AML-193 (cell line): ENCODE results near the gene CSH2.
A peak's percentile ranks its signal among the peaks of the same experiment; 100 is the strongest.

Experiments
- DNase-seq, 2 experiments: peaks; one replicate each; lab custom pipeline; 2025; lab: John Stamatoyannopoulos, UW

The CSH2 gene

DNA sequence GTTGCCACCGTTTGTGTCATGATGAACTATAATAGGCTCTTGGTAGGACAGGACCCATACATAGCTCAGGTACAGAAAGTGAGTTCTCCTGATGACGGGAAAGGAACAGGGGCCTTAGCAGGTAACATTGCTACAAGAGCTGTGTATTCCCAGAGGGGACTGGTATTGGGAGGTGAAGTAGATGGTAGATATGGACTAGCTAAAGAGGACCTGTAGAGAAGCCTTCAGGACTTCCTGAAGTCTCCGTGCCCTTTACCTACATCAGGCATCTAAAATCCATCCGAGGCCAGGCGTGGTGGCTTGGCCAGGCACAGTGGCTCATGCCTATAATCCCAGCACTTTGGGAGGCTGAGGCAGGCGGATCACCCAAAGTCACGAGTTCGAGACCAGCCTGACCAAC, 18.3 kb downstream of the CSH2 start:
- DNase-seq: no peak

DNA sequence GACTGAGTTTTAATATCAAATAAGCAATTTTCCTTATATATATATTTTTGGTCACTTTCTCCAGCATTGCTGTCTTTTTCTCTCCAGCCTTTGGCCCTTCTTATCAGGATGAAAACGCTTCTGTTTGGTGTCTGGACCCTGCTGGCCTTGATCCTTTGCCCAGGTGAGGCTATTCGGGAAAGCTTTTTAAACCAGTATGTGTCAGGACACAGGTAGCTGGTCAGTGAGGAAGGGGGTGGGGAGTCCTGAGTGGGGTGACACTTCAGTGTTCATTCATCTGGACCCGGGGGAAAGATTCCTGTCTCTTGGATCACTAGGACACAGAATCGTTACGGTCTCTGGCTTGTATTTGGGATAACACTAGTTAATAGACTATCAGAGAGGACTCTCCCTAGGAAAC, 18.8 kb downstream of the CSH2 start:
- DNase-seq: no peak

DNA sequence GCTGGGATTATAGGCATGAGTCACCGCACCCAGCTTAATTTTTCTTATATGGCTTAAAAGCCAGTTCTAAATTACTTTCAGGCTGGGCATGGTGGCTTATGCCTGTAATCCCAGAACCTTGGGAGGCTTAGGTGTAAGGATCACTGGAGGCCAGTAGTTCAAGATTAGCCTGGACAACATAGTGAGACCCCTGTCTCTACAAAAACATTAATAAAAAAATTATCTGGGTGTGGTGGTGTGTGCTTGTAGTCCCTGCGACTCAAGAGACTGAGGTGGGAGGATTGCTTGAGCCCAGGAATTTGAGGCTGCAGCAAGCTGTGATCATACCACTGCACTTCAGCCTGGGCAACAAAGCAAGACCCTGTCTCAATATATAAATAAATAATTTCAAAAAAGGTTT, 20.2 kb downstream of the CSH2 start:
- no peak for DNase-seq

DNA sequence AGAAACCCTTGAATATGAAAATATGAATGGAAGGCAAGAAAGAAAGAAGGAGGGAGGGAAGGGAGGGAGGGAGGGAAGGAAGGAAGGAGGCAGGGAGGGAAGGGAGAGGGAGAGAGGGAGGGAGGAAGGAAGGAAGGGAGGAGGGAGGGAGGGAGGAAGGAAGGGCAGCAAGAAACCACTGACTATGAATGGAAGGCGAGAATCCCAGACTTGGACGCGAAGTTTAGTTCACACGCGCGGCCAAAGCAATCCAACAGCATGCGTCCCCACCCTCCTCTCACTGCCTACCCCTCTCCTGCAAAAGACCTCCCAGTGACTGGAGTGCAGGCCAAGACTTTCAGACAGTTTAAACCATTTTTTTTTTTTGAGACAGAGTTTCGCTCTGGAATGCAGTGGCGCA, 23.1 kb downstream of the CSH2 start:
- DNase-seq: no peak

DNA sequence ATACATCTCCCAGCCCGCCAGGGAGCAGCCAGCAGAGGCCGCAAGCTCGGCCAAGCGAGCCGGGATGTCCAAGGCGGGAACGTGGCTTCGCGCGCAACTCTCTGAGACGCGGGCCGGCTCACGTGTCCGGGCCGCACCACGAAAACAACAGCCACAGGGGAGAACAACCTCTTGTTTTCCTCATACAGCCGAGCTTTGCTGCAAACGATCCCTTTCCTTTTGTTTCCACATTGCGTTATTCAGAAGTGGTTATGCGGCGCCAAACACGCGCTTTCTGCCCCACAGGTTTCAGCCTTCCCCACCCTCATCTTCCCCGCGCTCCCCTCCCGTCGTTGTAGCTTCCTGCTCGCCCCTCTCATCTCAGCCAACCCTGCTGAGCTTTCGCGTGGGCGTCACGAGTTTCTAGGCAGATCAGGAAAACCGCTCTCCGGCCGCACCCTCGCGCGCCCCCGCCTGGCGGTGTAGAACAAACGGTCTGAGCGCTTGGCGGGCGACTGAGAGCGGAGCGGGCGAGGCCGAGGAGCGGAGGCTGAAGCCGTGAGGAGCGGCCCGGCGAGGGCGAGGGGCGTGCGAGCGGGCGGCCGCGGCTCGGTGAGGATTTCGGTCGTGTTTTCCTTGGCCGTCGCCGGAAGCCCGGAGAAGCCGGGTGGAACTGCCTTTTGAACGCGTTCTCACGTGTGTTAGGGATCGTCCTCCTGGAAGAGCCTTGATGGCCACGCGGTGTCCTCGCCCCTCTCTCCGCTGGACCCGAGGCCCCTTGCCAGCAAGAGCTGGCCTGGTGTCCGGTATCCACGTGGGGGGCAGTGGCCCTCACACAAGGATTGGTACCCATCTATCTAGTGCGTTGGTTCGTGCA, 24.4 kb downstream of the CSH2 start:
- DNase-seq: no peak

DNA sequence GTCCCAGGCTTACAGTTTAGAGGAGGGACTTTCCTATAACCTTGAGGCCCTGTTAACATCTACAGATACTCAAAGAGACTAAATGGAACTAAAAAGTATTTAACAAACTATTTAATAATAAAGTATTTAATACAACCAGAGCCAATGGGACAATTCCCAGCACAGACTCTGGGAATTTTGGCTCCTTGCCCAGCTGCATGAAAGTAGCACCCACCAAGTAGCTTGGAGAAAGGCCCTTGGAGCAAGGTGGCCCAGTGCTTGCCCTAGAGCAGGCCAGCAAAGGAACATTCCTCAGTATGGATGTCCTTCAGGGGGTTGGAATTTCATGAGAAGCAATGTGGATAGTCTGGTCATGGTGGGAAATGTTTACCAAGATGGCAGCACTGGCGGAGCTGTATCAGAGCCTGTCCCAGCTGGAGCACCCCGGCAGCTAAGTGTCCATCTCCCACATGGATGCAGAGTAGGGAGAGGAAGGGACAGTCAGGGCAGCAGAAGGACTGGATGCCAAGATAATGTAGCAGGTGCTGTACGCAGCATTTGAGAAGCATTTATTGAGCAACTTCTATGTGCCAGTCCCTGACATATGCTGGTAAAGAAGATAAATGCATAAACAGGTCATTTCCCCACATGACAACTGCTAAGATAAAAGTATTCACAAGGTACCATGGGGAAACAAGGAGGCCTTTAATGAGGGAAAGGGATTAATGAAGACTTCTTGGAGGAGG, 25.8 kb downstream of the CSH2 start:
- DNase-seq: no peak

DNA sequence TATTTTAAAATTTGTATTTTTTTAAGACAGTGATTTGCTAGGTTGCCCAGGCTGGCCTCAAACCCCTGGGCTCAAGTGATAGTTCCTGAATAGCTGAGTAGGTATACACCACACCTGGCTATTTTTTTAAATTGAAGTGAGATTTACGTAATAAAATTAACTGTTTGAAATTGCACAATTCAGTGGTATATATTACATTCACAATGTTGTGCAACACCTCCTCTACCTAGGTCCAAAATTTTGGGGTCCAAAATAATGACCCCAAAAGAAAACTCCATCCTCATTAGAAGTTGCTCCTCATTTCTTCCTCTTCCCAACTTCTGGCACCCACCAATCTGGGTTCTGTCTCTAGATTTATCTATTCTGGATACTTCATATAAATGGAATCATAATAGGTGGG, 28.0 kb downstream of the CSH2 start:
- no peak for DNase-seq

DNA sequence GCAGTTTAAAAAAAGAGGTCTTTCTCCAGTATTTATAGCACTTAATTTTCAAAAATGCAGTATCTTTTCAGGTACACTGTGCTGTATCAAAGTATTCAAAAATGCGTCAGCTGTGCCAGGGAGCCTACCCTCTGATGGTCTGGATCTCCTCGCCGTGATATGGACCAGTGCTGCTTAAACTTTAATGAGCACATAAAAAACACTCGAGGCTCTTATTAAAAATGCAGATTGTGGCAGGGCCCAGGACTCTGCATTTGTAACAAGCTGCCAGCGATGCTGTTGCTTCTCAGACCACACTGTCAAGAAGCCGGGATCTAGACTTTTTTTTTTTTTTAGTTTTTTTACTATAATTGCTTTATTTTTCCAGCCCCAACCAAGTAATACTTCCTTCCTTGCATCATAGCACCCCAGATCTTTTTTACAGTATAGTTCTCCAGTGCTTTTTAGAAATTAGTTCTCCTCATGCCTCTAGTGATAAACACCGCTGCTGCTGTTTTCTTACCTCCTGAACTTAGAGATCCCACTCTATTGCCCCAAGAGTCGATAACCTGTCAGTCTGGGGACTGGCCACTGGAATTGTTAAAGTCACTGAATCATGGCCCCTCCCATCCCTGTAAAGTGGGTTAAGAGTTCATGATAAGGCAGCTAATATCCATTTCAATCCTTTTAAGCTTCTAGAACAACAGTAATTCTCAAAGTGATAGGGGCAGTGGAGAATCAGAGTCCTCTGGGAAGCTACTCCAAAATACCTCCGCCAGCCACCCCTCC, 29.4 kb downstream of the CSH2 start:
- no peak for DNase-seq

DNA sequence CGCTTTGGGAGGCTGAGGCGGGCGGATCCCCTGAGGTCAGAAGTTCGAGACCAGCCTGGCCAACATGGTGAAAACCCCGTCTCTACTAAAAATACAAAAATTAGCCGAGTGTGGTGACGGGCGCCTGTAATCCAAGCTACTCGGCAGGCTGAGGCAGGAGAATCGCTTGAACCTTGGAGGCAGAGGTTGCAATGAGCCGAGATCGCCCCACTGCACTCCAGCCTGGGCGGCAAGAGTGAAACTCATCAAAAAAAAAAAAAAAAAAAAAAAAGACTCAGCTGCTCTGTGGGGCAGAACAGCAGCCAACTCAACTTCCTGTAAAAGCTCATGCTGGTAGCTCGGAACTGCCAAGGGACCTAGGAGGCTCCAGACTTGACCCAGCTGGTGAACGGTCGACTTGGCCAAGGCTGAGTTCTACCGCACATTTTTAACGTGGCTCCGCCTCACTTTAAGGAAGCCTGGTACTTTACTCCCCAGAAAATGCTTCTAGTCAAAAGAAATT, 30.0 kb downstream of the CSH2 start:
- peak; percentile 58 to 69 for DNase-seq

DNA sequence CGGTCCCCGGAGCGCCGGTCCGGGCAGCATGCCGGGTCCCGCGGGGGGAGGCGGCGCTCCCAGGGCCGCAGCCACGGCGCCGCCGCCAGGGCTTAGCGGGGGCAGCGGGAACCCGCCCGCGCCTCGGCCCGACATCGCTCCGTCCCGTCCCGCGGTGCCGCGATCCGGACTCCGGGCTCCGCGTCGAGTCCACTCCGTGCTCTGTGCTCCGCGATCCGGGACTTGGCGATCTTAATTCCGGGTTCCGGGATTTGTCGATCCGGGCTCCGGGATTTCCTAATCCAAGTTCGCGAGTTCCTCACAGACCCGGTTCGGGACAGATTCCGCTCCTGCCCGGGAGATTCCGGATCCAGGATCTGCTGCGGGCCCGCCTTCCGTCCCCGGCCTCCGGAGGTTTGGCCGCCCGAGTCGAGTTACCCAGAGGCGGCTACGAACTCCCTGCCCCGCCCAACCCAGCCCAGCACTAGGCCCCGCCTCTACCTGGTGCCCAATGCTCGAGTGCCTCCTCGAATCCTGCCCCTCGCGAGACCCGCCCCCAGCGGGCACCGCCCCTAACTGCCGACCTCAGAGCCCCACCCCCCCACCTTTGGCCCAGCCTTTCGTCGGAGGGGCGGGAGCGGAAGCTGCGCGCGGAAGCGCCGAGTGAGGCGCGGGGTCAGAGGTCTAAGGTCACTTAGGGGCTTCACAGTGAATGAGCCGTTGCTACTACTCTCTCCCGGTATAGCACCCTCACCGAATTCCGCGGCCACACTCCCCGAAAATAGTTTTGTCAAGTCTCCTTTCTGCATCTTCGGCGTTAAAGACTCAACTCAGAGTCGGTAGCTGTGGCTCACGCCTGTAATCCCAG, 30.7 kb downstream of the CSH2 start, which contains the start of gene SMARCD2:
TSS of gene SMARCD2 (minus strand) at position 146 of the 847 bp plus-strand sequence. CDS start at position 135, 11 bp downstream.
- peak; percentile 97 to 98 for DNase-seq

DNA sequence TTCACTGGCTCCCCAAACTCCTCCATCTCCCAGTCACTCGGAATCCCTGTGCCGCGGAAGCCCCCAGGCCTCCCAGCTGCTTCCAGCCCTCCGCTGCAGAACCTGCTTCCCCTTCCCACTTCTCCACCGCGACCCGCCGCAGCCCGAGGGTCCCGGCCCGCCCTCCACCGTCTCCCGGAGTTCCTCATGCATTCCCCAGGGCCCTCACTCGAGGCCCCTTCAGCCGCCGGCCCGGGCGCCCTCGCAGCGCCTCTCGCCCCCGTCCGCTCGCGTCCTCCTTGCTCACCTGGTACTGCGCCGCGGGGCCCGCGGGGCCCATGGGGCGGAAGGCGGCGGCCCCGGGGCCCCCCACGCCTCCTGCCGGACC, 31.3 kb downstream of the CSH2 start:
- no peak for DNase-seq

DNA sequence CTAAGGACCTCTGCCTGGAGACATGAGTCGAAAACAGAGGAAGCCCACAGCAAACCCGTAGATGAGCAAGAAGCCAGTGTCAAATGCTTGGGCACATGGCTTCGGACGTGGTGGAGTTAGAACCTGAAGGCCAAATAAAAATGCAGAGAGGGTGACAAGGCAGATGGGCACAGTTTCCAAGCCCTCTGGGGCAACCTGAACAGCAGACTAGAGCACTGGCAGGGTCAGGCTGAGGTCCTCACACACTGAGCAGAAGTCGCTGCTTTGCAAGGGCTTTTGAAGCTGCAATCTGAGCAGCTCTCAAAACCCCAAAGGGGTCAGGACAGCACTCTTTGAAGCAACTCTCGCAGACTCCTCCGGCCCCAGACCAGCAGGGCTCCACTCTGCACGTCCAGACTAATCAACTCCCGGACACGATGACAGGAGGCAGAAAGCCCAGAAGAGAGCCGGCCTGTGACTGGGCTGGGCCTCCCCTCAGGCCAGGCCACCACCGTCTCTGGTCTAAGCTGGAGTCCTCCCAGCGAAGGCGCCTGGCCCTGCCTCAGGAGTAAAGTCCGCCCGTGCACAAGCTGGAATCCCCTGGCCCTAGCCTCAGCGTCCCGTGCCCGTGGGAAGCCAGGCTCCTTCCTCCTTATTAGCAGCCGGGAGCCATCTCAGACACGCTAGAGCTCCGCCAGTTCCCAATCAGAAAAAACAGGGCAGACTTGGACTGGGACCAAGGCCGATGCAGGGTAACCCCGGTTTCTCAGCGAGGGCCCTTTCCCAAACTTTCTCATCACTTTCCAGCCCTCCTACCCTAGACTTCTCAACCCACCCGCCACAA, 31.9 kb downstream of the CSH2 start:
- DNase-seq: peak; percentile 29 to 39

DNA sequence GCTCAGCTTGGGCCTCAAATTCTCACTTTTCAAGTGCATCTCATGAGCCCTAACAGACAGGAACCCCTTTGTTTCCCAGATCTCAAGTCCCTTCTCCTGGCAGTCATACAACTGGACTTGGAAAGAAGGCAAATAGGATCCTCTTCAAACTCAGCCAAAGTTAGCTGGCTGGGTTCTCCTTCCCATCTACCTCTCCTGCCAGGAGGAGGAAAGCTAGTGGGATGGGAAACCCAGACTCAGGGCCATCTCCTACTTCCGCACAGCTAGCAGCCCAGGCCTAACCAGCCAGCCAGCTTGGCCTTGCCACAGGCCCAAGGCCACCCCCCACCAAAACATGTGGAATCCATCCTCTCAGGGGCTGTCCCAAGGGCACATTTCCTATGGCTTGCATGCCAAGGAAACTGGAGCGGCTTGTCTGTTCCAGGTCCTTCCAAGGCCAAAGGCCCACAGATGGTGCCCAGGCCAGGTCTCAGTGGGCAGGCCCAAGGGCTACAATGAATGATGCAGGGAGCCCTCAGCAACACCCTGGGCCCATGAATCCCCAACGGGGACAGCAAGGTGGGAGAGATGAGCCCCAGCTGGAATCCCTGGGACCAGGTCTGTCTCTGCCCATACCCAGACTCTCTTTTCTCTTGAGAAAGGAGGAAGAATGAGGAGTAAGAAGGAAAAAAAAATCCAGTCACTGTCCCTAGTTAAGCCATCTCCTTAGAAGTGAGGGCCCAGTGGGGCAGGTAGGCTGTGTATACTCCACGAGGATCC, 32.7 kb downstream of the CSH2 start:
- no peak for DNase-seq

DNA sequence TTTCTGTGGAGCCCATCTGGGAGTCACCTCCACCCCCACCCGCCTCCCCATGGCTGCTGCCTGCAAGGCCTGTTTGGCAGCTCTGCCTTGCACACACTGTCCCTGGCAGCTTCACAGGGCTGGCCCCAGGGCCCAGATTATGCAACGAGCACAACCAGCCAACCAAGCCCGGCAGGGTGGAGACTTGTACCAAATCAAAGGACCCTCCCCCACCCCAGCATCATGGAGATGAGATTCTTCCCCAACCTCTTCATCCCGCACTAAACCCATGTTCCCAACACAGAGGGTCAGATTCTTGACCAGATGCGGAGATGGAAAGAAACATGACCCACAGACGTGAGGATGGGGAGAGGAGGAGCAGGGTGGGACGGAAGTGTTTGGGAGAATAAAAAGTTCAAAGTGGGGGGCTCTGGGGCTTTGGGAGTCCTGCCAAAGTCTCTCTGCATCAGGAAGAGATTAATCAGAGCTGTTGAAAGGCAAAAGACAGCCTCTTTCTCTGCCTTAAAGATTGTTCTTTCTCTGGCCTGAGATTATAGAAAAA, 34.8 kb downstream of the CSH2 start:
- DNase-seq: peak; percentile 14 to 31

DNA sequence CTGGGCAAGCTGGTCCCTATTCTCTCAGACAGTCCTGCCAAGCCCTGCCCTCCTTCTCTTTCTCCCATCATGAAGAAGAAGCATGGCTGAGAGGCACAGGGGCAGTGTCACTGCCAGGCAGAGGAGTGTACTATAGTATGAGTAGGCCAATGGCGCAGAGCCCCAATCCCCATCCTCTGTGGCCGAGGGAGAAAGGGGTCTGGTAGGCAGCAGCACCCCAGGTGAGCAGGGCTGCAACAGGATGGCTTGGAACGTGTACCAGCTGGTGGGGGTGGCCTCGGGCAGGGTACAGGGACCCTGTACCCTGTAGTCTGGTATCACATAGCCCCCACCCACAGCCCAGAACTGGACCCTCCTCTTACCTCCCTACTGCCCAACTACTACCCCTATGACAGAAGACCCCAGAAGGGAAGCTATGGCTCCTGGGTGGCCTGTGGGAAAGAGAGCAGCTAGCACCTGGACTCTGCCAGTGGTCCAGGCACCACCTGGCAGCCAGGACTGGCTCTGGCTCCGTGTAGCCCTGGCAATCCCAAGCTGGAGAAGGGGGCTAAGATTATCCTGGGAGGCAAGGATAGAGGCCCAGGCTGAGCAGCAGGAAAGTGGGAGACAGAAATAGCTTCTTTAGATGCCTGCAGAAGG, 35.4 kb downstream of the CSH2 start:
- DNase-seq: no peak

DNA sequence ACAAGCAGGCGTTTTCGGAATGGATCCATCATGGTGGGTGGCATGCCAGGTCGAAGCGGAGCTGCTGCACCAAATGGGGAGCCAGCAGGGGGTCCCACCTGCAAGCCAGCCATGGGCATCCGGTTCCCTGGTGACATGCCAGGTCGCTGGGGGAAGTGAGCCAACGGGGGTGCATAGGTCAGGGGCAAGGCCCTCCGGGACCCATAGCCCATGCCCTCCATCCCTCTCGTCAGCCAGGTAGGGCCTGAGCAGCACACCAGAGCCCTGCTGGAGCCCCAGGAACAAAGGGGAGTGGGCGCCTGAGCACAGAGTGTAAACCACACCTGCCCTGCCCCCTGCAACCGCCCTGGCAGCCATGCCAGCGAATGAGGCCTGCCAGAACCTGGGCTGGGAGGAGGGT, 36.0 kb downstream of the CSH2 start:
- no peak for DNase-seq

DNA sequence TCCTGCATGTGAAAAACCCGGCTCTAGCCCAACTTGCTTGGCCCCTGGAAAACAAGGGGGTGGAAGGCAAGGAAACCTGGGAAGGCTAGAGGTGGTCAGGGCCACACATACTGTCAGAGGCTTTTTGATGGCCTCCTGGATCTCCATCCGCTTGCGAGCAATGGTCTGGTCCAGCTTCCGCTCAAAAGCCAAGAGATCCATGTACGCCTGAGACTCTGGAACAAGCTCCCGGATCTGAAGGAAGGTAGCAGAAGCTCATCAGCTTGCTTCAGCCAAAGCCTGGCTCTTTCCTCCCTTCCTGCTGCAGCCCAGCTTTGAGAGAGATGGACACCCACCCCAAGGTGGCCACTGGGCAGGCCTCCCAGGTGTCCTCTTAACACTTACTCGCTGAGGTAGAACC, 36.7 kb downstream of the CSH2 start:
- no peak for DNase-seq

DNA sequence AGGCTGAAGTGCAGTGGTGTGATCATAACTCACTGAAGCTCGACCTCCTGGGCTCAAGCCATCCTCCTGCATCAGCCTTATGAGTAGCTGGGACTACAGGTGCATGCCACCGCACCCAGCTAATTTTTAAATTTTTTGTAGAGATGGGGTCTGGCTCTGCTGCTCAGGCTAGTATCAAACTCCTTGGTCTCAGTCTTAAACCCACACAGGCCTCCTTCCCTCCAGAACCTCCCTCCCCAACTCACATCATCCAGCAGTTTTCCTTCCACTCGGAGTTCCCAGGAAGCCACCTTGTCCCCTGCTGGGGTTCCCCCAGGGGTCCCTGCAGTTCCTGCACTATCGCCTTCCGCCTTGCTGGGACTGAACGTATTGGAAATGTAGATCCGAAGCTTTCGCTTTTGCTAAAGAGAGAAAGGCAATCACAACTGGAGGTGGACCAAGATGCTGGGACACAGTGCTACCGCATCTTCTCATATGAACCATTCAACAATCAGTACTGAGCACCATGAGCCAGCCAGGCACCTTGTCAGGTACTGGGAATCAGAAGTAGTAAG, 38.2 kb downstream of the CSH2 start:
- DNase-seq: no peak
